Mononuclear cell (primary cell): Measurements from ENCODE around the gene KRTAP10-2. TPM values are rescaled to one million over a fixed set of nuclear protein-coding genes. Genes with fewer than 3 reads are reported as not detected.

Experiments
- H3K27me3 ChIP-seq: 2 replicates; pipeline ENCODE4 v1.6.0; 2011; ENCODE audit warnings: low read length, control low read depth; ENCODE audit not compliant: insufficient read depth
- H3K4me1 ChIP-seq: 2 replicates; pipeline ENCODE4 v1.5.1; 2011; ENCODE audit warnings: mild to moderate bottlenecking, low read length, control low read depth; ENCODE audit not compliant: insufficient read depth
- H3K4me3 ChIP-seq: 2 replicates; pipeline ENCODE4 v1.5.1; 2011; ENCODE audit warnings: mild to moderate bottlenecking, low read length, moderate library complexity
- H3K9me3 ChIP-seq: 2 replicates; pipeline ENCODE4 v1.5.1; 2011; ENCODE audit warnings: low read depth, mild to moderate bottlenecking, control low read depth, low read length
- total RNA-seq: library from RNA; depleted of rRNA; stranded (reverse); fragments of >200 nt; gene quantifications from one replicate; pipeline ENCODE4 v1.2.3, GENCODE V29; 2012

Gene KRTAP10-2
- total RNA-seq, 1 donor: not detected

- Histone ChIP-seq H3K4me3 (no peak overlapping the region), H3K27me3 (no peaks in the 10 kb centered on the region)
Observed at GRCh38 chr21:44521301-44521927, 29.9 kb downstream of the KRTAP10-2 start.

GRCh38 chr21:44520326-44521300 is 30.7 kb downstream of the KRTAP10-2 start:
- no peaks in the 10 kb centered on the region for H3K4me1 ChIP-seq
- H3K9me3 ChIP-seq: no peaks in the 10 kb centered on the region
- no peaks in the 10 kb centered on the region for H3K27me3 ChIP-seq
- no peak overlapping the region for H3K4me3 ChIP-seq

More at GRCh38 chr21:44521301-44521927, 29.9 kb downstream of the KRTAP10-2 start:
- no peaks in the 10 kb centered on the region for H3K9me3 ChIP-seq
- H3K4me1 ChIP-seq: no peaks in the 10 kb centered on the region

GRCh38 chr21:44519346-44520325 is 31.7 kb downstream of the KRTAP10-2 start:
- no peaks in the 10 kb centered on the region for H3K27me3 ChIP-seq
- H3K9me3 ChIP-seq: no peaks in the 10 kb centered on the region
- no peaks in the 10 kb centered on the region for H3K4me1 ChIP-seq
- H3K4me3 ChIP-seq: no peak overlapping the region

- Histone ChIP-seq H3K4me1 (no peaks in the 10 kb centered on the region), H3K27me3 (no peaks in the 10 kb centered on the region), H3K4me3 (no peak overlapping the region), H3K9me3 (no peaks in the 10 kb centered on the region)
Observed at GRCh38 chr21:44518686-44519085, 32.6 kb downstream of the KRTAP10-2 start.

- no peaks in the 10 kb centered on the region for H3K9me3 ChIP-seq
- H3K4me3 ChIP-seq: no peak overlapping the region
- H3K27me3 ChIP-seq: no peaks in the 10 kb centered on the region
- H3K4me1 ChIP-seq: no peaks in the 10 kb centered on the region
Observed at GRCh38 chr21:44517175-44517899, 34.0 kb downstream of the KRTAP10-2 start.

GRCh38 chr21:44516828-44517174 is 34.5 kb downstream of the KRTAP10-2 start:
- H3K4me1 ChIP-seq: no peaks in the 10 kb centered on the region
- H3K4me3 ChIP-seq: no peak overlapping the region
- no peaks in the 10 kb centered on the region for H3K27me3 ChIP-seq
- H3K9me3 ChIP-seq: no peaks in the 10 kb centered on the region

- H3K27me3 ChIP-seq: no peaks in the 10 kb centered on the region
- no peaks in the 10 kb centered on the region for H3K9me3 ChIP-seq
- no peak overlapping the region for H3K4me3 ChIP-seq
- no peaks in the 10 kb centered on the region for H3K4me1 ChIP-seq
Observed at GRCh38 chr21:44516342-44516741, 35.0 kb downstream of the KRTAP10-2 start.

GRCh38 chr21:44515359-44516165 is 35.7 kb downstream of the KRTAP10-2 start:
- H3K4me1 ChIP-seq: peaks cover 4% of the 10 kb centered on the region
- no peak overlapping the region for H3K4me3 ChIP-seq

GRCh38 chr21:44514746-44515358 is 36.5 kb downstream of the KRTAP10-2 start:
- Histone ChIP-seq H3K4me3 (no peak overlapping the region), H3K4me1 (peaks cover 10% of the 10 kb centered on the region), H3K27me3 (no peaks in the 10 kb centered on the region), H3K9me3 (no peaks in the 10 kb centered on the region)

More at GRCh38 chr21:44515359-44516165, 35.7 kb downstream of the KRTAP10-2 start:
- Histone ChIP-seq H3K27me3 (no peaks in the 10 kb centered on the region), H3K9me3 (no peaks in the 10 kb centered on the region)

GRCh38 chr21:44514218-44514520 is 37.1 kb downstream of the KRTAP10-2 start:
- peaks cover 10% of the 10 kb centered on the region for H3K4me1 ChIP-seq
- H3K27me3 ChIP-seq: no peaks in the 10 kb centered on the region
- H3K4me3 ChIP-seq: no peak overlapping the region
- no peaks in the 10 kb centered on the region for H3K9me3 ChIP-seq

GRCh38 chr21:44513389-44514217 is 37.7 kb downstream of the KRTAP10-2 start:
- Histone ChIP-seq H3K9me3 (no peaks in the 10 kb centered on the region), H3K4me3 (no peak overlapping the region), H3K27me3 (no peaks in the 10 kb centered on the region), H3K4me1 (peaks cover 10% of the 10 kb centered on the region)

- Histone ChIP-seq H3K9me3 (no peaks in the 10 kb centered on the region), H3K4me3 (no peak overlapping the region), H3K4me1 (peaks cover 10% of the 10 kb centered on the region), H3K27me3 (no peaks in the 10 kb centered on the region)
Observed at GRCh38 chr21:44512496-44513388, 38.6 kb downstream of the KRTAP10-2 start.
